Upper lobe of left lung (tissue), 4 donors: Measurements from ENCODE around the gene ATXN1.

Experiments used
- EP300 ChIP-seq, 4 donors: sonication (generic); formaldehyde crosslinking; IDR thresholded peaks; one replicate each; pipeline ENCODE4 v1.5.1; 2017; ENCODE audit warnings: antibody characterized with exemption in 4 of 4, control low read depth in 2 of 4
- POLR2A ChIP-seq, 4 donors: fragments of 450-650 bp; IDR thresholded peaks; one replicate each; pipeline ENCODE4 v1.5.1; 2016 to 2017; ENCODE audit warnings: antibody characterized with exemption in 4 of 4, mild to moderate bottlenecking in 2 of 4
- POLR2AphosphoS5 ChIP-seq, 2 donors: sonication (generic); formaldehyde crosslinking; IDR thresholded peaks; one replicate each; pipeline ENCODE4 v1.5.1; 2017; ENCODE audit warnings: antibody characterized with exemption in 2 of 2
- TF ChIP-seq, protein P1 (sequence below), 6 experiments: fragments of 450-650 bp in 4 of 6; fragments of 200-600 bp in 2 of 6; sonication (generic) in 2 of 6; IDR thresholded peaks; one replicate each; pipeline ENCODE4 v1.5.1; 2016 to 2019; ENCODE audit warnings: antibody characterized with exemption in 6 of 6

DNA sequence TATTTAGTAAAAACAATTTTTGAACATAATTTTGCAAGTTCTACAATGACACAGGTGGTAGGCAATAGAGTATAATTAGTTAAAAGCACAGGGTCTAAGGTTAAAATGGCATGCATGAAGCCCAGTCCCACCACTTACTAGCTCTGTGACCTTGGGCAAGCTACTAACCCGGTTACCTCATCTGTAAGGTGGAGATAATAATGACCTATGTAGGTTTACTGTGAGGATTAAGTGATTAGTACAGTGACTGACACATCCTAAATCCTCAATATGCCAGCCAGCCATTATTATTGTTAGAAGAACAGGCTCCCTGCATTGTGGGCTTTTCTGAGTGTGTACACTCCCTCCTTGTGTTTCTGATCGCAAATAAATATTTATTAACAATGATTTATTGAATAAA lies 26.2 kb downstream of the ATXN1 start:
- TF ChIP-seq, protein P1, sequence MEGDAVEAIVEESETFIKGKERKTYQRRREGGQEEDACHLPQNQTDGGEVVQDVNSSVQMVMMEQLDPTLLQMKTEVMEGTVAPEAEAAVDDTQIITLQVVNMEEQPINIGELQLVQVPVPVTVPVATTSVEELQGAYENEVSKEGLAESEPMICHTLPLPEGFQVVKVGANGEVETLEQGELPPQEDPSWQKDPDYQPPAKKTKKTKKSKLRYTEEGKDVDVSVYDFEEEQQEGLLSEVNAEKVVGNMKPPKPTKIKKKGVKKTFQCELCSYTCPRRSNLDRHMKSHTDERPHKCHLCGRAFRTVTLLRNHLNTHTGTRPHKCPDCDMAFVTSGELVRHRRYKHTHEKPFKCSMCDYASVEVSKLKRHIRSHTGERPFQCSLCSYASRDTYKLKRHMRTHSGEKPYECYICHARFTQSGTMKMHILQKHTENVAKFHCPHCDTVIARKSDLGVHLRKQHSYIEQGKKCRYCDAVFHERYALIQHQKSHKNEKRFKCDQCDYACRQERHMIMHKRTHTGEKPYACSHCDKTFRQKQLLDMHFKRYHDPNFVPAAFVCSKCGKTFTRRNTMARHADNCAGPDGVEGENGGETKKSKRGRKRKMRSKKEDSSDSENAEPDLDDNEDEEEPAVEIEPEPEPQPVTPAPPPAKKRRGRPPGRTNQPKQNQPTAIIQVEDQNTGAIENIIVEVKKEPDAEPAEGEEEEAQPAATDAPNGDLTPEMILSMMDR (IDR thresholded peaks at IDR 0.05): no peak
- no peak for TF ChIP-seq EP300 (IDR thresholded peaks at IDR 0.05)
- no peak for TF ChIP-seq POLR2A (IDR thresholded peaks at IDR 0.05)
- no peak for TF ChIP-seq POLR2AphosphoS5 (IDR thresholded peaks at IDR 0.05)
